Measurements from ENCODE around the gene FAM20C. TPM values are rescaled to one million over a fixed set of nuclear protein-coding genes. Genes with fewer than 3 reads are reported as not detected.

Gene FAM20C
- total RNA-seq, 2 donors from 2014 or later: 0.08 to 0.19 TPM

DNA sequence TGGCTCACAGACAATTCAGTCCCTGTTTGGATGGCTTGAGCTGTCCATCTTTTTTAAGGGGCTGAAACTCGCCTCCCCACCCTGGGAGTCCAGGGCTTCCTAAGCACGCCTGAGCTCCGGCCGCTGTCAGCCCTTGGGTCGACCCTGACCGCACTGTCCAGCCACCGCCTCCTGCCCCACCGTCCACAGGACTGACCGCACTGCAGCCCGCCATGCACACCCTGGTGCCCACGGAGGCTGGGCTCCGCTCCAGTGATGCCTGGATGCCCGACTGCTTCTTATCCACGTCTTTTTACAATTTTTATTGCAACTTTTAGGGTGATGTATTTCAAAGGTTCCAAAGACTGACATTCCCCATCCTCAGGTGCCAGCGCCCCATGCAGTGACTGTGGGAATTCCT lies 58.2 kb downstream of the FAM20C start:
- no peaks in the 10 kb centered on the region for H3K9me3 Mint-ChIP-seq
- ATAC-seq (replicated peaks): no peak
- no peak overlapping the region for H3K27ac Mint-ChIP-seq
- no peaks in the 10 kb centered on the region for H3K4me1 Mint-ChIP-seq
- H3K36me3 Mint-ChIP-seq (ENCODE audit: low read depth): no peaks in the 10 kb centered on the region
- H3K27me3 Mint-ChIP-seq: no peaks in the 10 kb centered on the region
- H3K4me3 Mint-ChIP-seq: no peak overlapping the region

DNA sequence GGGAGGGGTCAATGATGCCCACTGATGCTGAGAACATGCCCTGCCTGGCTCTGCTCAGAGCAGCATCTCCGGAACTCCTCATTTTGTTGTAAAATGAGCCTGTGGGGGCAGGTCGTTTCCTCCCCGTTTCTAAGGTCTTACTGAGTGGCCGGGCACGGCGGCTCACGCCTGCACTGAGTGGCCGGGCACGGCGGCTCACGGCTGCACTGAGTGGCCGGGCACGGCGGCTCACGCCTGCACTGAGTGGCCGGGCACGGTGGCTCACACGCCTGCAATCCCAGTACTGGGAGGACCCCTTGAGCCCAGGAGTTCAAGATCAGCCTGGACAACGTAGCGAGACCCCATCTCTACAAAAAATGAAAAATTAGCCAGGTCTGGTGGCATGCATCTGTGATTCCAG lies 58.6 kb downstream of the FAM20C start:
- no peaks in the 10 kb centered on the region for H3K36me3 Mint-ChIP-seq (ENCODE audit: low read depth)
- ATAC-seq (replicated peaks): no peak
- H3K4me3 Mint-ChIP-seq: no peak overlapping the region
- H3K9me3 Mint-ChIP-seq: no peaks in the 10 kb centered on the region
- H3K4me1 Mint-ChIP-seq: no peaks in the 10 kb centered on the region
- H3K27ac Mint-ChIP-seq: no peak overlapping the region
- H3K27me3 Mint-ChIP-seq: no peaks in the 10 kb centered on the region

DNA sequence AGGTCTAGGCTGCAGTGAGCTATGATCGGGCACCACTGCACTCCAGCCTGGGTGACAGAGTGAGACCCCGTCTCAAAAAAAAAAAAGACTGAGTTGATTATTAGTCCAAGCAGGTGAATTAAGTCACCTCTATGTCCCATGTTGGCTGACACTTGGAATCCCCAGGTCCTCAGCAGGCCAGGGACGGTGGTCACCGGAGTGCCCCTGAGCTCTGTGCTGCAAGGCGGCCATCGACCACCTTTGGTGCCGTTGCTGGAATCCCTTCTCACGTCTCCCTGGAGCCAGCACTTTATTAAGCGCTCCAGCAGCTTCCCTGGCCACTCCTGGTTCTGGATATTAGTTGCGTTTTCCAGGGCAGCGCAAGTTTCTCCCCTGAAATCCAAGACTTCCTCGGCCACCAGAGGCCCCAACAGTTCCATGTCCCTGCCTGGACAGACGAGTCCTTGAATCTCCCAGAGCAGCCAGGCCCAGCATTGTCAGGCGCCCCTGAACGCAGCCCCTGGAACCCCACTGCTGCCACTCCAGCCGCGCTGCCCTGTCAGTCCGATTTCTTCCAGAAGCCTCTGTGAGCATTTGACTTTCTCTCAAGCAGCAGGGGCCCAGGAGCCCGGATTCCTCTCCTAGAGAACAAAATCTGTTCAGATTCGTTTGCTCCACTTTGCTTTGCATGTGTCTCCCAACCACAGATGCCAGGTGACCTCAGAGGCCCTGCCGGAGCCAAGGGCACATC lies 59.2 kb downstream of the FAM20C start:
- no peak overlapping the region for H3K27ac Mint-ChIP-seq
- no peaks in the 10 kb centered on the region for H3K4me1 Mint-ChIP-seq
- H3K9me3 Mint-ChIP-seq: no peaks in the 10 kb centered on the region
- H3K27me3 Mint-ChIP-seq: no peaks in the 10 kb centered on the region
- H3K4me3 Mint-ChIP-seq: no peak overlapping the region
- ATAC-seq (replicated peaks): no peak
- no peaks in the 10 kb centered on the region for H3K36me3 Mint-ChIP-seq (ENCODE audit: low read depth)

DNA sequence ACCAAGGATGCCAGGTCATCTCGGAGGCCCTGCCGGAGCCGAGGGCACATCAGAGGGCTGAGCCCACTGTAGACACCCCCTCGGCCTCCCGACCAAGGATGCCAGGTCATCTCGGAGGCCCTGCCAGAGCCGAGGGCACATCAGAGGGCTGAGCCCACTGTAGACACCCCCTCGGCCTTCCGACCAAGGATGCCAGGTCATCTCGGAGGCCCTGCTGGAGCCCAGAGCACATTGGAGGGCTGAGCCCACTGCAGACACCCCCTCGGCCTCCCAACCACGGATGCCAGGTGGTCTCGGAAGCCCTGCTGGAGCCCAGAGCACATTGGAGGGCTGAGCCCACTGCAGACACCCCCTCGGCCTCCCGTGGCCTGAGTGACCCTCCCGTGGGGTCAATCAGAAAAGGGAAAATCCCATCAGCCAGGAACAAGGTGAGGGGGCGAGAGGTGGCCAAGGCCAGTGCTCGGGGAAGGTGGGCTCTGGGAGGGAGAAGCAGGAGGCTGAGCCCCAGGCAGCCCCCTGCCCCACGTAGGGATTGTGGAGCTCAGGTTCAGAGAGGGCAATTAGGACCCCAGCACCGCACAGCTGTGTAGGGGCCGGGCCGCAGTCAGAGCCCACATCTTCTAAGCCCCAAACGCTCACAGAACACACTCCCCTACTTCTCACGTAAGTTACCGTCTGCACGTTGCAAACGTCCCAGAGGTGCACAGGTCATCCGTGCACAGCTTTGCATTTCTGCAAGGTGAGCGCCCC lies 60.0 kb downstream of the FAM20C start:
- Mint-ChIP-seq H3K36me3 (ENCODE audit: low read depth) (no peaks in the 10 kb centered on the region), H3K27ac (no peak overlapping the region), H3K9me3 (no peaks in the 10 kb centered on the region), H3K27me3 (no peaks in the 10 kb centered on the region), H3K4me1 (no peaks in the 10 kb centered on the region), H3K4me3 (no peak overlapping the region)
- no peak for ATAC-seq (replicated peaks)

DNA sequence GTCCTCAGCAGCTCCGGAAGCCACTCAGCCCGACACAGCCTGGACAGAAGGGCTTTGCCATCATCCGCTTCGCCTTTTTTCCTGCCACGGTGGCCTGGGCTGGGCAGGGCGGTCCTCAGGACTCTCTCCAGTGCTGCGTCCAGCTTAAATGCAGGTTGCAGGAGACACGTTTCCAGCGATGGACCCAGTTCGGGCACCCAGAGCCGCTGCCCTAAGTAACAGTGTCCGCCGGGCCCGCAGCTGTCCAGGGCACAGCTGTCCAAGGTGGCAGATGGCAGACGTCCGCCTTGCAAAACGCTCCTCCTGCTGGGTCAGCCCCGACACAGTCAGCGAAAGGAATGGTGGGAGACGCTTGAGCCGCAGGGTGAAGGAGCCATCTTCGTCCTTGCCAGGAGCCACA lies 60.6 kb downstream of the FAM20C start:
- Mint-ChIP-seq H3K27me3 (no peaks in the 10 kb centered on the region), H3K4me1 (no peaks in the 10 kb centered on the region), H3K4me3 (no peak overlapping the region), H3K27ac (no peak overlapping the region), H3K9me3 (no peaks in the 10 kb centered on the region), H3K36me3 (ENCODE audit: low read depth) (no peaks in the 10 kb centered on the region)
- no peak for ATAC-seq (replicated peaks)

DNA sequence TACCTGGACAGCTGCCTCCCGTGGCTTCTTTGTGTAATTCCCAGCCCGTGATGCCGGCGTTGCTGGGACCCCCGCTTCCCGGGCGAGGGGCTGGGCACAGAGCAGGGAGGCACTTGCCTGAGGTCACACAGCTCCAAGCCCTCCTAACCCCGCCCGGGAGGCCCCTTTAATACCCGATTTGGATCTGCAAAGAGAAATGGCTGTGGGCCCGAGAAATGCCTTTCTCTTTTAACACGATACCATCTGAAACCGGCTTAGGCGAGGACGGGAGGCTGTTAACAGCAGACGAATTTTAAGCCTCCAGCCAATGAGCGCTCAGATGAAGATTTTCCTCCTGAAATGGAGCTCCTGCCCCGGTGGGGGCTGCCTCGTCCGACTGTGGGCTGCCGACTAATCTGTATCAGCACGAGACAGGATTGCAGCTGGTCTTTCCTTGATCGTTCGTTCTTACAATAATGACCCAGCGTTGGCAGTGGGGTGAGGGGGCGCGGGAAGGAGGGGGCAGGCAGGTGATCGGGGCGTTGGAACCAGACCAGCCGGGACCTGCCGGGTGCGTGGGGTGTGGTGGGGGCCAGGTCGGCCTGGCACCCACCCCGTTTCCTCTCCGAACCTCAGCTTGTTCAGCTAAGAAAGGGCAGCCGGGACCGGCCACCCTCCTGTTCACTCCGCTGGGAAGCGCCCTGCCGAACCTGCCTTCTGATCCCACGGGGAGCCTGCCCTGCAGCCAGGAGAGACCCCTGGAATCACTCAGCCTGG lies 61.4 kb downstream of the FAM20C start:
- no peak for ATAC-seq (replicated peaks)
- Mint-ChIP-seq H3K4me1 (no peaks in the 10 kb centered on the region), H3K27me3 (no peaks in the 10 kb centered on the region), H3K9me3 (no peaks in the 10 kb centered on the region), H3K4me3 (no peak overlapping the region), H3K36me3 (ENCODE audit: low read depth) (no peaks in the 10 kb centered on the region), H3K27ac (no peak overlapping the region)

DNA sequence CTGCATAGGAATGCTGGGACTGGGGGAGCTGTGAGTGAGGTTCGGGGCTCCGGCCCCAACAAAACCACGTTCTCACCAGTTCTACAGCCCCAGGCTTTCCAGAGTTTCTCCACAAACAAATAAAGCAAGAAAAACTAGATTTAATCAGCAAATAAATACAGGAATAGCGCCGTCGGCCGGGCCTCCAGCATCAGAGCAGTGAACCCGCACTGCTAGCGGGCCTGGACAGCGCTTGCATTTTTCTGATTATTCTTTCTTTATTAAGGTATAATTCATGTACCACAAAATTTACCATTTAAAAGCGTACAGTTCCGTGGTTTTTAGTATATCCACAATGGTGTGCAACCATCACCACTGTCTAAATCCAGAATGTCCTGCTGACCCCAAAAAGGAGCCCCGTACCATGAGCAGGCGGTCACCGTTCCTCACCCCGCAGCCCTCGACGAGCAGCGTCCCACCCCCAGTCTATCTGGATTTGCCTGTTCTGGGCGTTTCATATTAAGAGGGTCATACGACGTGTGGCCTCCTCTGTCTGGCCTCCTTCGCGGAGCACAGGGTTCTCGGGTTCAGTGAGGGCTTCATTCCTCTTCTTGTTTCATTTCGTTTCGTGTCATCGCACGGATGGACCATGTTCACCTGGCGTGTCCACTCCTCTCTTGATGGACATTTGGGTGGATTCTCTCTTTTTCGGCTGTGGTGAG lies 62.1 kb downstream of the FAM20C start:
- H3K27me3 Mint-ChIP-seq: no peaks in the 10 kb centered on the region
- no peak overlapping the region for H3K27ac Mint-ChIP-seq
- H3K36me3 Mint-ChIP-seq (ENCODE audit: low read depth): no peaks in the 10 kb centered on the region
- no peaks in the 10 kb centered on the region for H3K4me1 Mint-ChIP-seq
- H3K4me3 Mint-ChIP-seq: no peak overlapping the region
- H3K9me3 Mint-ChIP-seq: no peaks in the 10 kb centered on the region
- no peak for ATAC-seq (replicated peaks)

DNA sequence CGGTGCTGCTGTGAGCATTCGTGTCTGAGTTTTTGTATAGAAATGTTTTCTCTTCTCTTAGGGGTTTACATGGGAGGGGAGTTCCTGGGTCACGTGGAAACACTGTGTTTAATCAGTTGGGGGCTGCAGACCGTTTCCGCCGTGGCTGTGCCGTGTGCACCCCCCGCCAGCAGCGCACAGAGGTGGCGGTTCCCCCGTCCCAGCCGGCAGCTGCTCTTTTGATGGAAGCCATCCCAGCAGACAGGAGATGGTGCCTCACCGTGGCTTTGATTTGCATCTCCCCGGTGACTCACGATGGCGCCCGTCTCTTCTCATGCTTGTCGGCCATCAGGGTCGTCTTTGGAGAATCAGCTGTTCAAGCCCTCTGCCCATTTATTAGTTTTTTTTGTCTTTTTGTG lies 62.7 kb downstream of the FAM20C start:
- H3K4me1 Mint-ChIP-seq: no peaks in the 10 kb centered on the region
- no peaks in the 10 kb centered on the region for H3K9me3 Mint-ChIP-seq
- no peak overlapping the region for H3K27ac Mint-ChIP-seq
- no peaks in the 10 kb centered on the region for H3K36me3 Mint-ChIP-seq (ENCODE audit: low read depth)
- H3K27me3 Mint-ChIP-seq: no peaks in the 10 kb centered on the region
- ATAC-seq (replicated peaks): no peak
- no peak overlapping the region for H3K4me3 Mint-ChIP-seq

DNA sequence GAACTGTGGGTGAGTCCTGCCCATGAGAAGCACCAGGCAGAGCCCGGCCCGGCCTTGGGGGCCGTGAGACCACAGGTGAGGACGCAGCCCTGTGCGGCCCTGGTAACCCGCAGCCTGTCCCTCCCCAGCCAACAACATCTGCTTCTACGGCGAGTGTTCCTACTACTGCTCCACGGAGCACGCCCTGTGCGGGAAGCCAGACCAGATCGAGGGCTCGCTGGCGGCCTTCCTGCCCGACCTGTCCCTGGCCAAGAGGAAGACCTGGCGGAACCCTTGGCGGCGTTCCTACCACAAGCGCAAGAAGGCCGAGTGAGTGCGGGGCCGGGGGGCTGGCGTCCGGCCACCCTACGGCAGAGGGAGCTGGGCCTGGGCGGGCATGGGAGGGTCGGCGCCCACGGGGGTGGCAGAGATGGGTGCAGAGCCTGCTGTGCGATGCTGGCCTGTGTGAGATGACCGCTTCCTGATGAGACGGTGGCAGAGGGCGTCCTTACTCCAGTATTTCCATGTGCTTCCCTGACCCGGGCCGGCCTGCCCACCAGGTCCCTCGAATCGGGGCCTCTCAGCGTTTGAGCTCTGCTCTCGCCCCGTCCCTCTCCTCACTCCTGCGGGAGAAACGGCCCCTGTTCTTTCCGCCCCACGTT lies 63.5 kb downstream of the FAM20C start:
- Mint-ChIP-seq H3K9me3 (no peaks in the 10 kb centered on the region), H3K27me3 (no peaks in the 10 kb centered on the region), H3K36me3 (ENCODE audit: low read depth) (no peaks in the 10 kb centered on the region), H3K4me1 (no peaks in the 10 kb centered on the region), H3K4me3 (no peak overlapping the region), H3K27ac (no peak overlapping the region)
- no peak for ATAC-seq (replicated peaks)

DNA sequence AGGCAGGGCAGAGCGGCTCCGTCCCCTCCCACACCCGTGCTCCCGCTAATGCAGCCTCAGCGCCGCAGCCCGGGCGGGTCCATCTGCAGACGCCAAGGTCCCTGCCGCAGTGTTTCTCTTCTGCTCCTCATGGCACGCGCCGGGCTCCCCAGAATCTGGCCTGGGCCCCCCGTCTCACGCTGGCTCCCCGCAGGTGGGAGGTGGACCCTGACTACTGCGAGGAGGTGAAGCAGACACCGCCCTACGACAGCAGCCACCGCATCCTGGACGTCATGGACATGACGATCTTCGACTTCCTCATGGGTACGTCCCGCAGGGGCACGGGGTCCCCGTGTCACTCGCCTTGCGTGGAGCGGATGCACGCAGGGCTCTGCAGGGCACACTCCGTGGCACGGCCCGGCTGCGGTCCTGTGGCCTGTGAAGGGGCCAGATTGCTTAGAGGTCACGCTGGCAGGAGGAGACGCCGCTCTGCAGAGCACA lies 64.1 kb downstream of the FAM20C start:
- no peaks in the 10 kb centered on the region for H3K9me3 Mint-ChIP-seq
- ATAC-seq (replicated peaks): no peak
- H3K27me3 Mint-ChIP-seq: no peaks in the 10 kb centered on the region
- no peak overlapping the region for H3K27ac Mint-ChIP-seq
- H3K4me3 Mint-ChIP-seq: no peak overlapping the region
- no peaks in the 10 kb centered on the region for H3K36me3 Mint-ChIP-seq (ENCODE audit: low read depth)
- no peaks in the 10 kb centered on the region for H3K4me1 Mint-ChIP-seq

DNA sequence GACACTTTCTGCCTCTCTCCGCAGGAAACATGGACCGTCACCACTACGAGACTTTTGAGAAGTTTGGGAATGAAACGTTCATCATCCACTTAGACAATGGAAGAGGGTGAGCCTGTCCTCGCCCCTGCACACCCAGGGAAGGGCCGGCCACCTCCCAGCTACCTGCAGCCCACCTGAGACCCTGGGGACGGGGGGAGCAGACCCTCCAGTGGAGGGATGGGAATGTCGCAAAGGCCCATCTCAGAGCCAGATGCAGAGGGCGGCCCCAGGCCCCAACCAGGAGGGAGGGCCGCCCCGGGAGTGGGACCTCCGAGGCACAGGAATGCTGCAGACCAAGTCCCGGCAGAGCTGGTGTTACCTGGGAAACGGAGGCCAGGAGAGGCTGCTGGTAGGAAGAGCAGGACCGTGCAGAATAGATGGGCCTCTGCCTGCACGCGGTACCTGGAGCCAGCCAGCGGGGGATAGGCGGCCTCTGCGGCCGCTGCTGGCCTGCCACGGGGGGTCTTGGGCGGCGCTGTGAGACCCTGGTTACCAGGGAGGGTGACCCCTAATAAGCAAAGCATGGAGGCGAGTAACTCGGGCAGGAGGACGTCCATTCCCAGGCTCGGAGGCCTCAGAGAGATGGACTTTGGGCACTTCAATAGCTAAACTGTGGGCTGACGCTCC lies 64.7 kb downstream of the FAM20C start:
- no peak overlapping the region for H3K4me3 Mint-ChIP-seq
- no peaks in the 10 kb centered on the region for H3K27me3 Mint-ChIP-seq
- H3K27ac Mint-ChIP-seq: no peak overlapping the region
- no peaks in the 10 kb centered on the region for H3K36me3 Mint-ChIP-seq (ENCODE audit: low read depth)
- H3K4me1 Mint-ChIP-seq: no peaks in the 10 kb centered on the region
- ATAC-seq (replicated peaks): no peak
- H3K9me3 Mint-ChIP-seq: no peaks in the 10 kb centered on the region

DNA sequence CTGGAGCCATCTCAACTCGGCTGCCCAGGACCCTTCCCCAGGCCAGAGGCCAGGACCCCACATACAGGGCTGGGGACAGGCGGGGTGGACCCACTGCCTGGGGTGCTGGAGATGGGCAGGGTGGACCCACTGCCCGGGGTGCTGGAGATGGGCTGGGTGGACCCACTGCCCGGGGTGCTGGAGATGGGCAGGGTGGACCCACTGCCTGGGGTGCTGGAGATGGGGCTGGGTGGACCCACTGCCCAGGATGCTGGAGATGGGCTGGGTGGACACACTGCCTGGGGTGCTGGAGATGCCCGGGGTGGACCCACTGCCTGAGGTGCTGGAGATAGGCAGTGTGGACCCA lies 65.2 kb downstream of the FAM20C start:
- Mint-ChIP-seq H3K36me3 (ENCODE audit: low read depth) (no peaks in the 10 kb centered on the region), H3K27me3 (no peaks in the 10 kb centered on the region), H3K27ac (no peak overlapping the region), H3K4me1 (no peaks in the 10 kb centered on the region), H3K9me3 (peaks cover 4% of the 10 kb centered on the region), H3K4me3 (no peak overlapping the region)
- ATAC-seq (replicated peaks): no peak

DNA sequence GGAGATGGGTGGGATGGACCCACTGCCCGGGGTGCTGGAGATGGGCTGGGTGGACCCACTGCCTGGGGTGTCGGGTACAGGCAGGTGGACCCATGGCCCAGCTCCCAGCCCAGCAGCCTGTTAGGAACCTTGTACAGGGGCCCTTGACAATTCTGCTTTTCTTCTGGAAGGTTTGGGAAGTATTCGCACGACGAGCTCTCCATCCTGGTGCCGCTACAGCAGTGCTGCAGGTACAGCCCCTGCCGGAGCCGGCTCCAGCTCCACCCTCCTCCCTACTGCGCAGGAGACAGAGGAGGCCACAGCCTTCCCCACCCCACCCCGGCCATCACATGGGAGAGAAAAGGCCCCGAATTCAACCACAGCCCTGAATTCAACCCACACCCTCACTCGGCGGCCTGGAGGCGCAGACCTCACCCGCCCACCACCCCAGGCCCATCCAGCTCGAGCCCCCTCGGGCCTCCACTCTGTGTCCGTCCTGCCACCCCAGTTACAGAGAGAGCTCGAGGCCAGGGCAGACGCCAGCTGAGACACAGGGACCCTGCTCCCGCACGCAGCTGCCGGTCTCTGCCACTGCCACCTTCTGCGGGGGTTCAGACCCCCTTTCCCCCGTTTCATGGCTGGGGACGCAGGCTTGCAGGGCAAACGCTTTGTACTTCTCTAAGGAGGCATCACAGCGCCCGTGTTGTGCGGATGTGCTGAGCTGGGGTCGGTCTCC lies 66.3 kb downstream of the FAM20C start:
- Mint-ChIP-seq H3K4me1 (no peaks in the 10 kb centered on the region), H3K27me3 (no peaks in the 10 kb centered on the region), H3K4me3 (no peak overlapping the region), H3K27ac (no peak overlapping the region), H3K9me3 (peaks cover 4% of the 10 kb centered on the region), H3K36me3 (ENCODE audit: low read depth) (no peaks in the 10 kb centered on the region)
- no peak for ATAC-seq (replicated peaks)

All from activated T-helper 17 cell treated with anti-CD3 and anti-CD28 coated beads, Interleukin-2, amount 50 U/mL, for 72 hours (primary cell).